Liver (tissue), 9 donors: Measurements from ENCODE around the gene CCR6. TPM values are rescaled to one million over a fixed set of nuclear protein-coding genes. Genes with fewer than 3 reads are reported as not detected.

Source experiments
- DNase-seq: peaks from one replicate; pipeline ENCODE4 v3.0.0-alpha.2; 2017; ENCODE audit warnings: low spot score
- H3K27ac ChIP-seq, 2 donors: one replicate each; pipeline ENCODE4 v1.7.0; 2013; ENCODE audit warnings: inconsistent platforms in 2 of 2, low read length in 2 of 2, control low read depth in 1 of 2, low read depth in 1 of 2, mild to moderate bottlenecking in 1 of 2
- H3K27me3 ChIP-seq, 4 donors: one replicate each; pipeline versions ENCODE4 v1.6.1 to v1.7.0; 2013; ENCODE audit warnings: low read length in 3 of 4, inconsistent platforms in 1 of 4, mild to moderate bottlenecking in 1 of 4, moderate library complexity in 1 of 4; ENCODE audit not compliant: control insufficient read depth in 4 of 4, insufficient read depth in 4 of 4
- H3K36me3 ChIP-seq, 4 donors: one replicate each; pipeline versions ENCODE4 v1.6.1 to v1.7.0; 2013; ENCODE audit warnings: low read length in 3 of 4, mild to moderate bottlenecking in 3 of 4, low read depth in 1 of 4, moderate library complexity in 1 of 4; ENCODE audit not compliant: control insufficient read depth in 4 of 4, insufficient read depth in 3 of 4
- H3K4me1 ChIP-seq, 4 donors: one replicate each; pipeline versions ENCODE4 v1.6.1 to v1.7.0; 2013; ENCODE audit warnings: low read length in 3 of 4, mild to moderate bottlenecking in 3 of 4, moderate library complexity in 1 of 4; ENCODE audit not compliant: control insufficient read depth in 4 of 4, insufficient read depth in 4 of 4
- H3K4me3 ChIP-seq, 3 donors: one replicate each; pipeline versions ENCODE4 v1.6.1 to v1.7.0; 2013; ENCODE audit warnings: low read length in 3 of 3, control low read depth in 1 of 3, low read depth in 1 of 3, mild to moderate bottlenecking in 1 of 3
- H3K9ac ChIP-seq, 2 donors: one replicate each; pipeline ENCODE4 v1.7.0; 2013; ENCODE audit warnings: low read length in 2 of 2, mild to moderate bottlenecking in 2 of 2, moderate library complexity in 2 of 2, control low read depth in 1 of 2, low read depth in 1 of 2
- H3K9me3 ChIP-seq, 4 donors: one replicate each; pipeline versions ENCODE4 v1.6.1 to v1.7.0; 2013; ENCODE audit warnings: low read length in 3 of 4; ENCODE audit not compliant: control insufficient read depth in 4 of 4
- FOXA1 ChIP-seq: IDR thresholded peaks from 2 replicates; pipeline ENCODE4 v1.6.1; 2016; ENCODE audit warnings: antibody characterized with exemption
- FOXA2 ChIP-seq: IDR thresholded peaks from 2 replicates; pipeline ENCODE4 v1.6.1; 2016; ENCODE audit warnings: antibody characterized with exemption
- GABPA ChIP-seq, 2 donors: IDR thresholded peaks in 1 of 2; conservative IDR thresholded peaks in 1 of 2; 2 replicates each; pipeline ENCODE4 v1.6.1; 2016; ENCODE audit warnings: antibody characterized with exemption in 2 of 2, mild to moderate bottlenecking in 1 of 2, moderate library complexity in 1 of 2
- HNF4A ChIP-seq, 2 donors: conservative IDR thresholded peaks; 2 replicates each; pipeline ENCODE4 v1.6.1; 2016; ENCODE audit warnings: antibody characterized with exemption in 2 of 2, mild to moderate bottlenecking in 2 of 2
- JUND ChIP-seq, 2 donors: IDR thresholded peaks; 2 replicates each; pipeline ENCODE4 v1.6.1; 2016; ENCODE audit warnings: antibody characterized with exemption in 2 of 2
- NR2F2 ChIP-seq: IDR thresholded peaks from 2 replicates; pipeline ENCODE4 v1.6.1; 2016; ENCODE audit warnings: antibody characterized with exemption
- RAD21 ChIP-seq, 2 donors: IDR thresholded peaks; 2 replicates each; pipeline ENCODE4 v1.6.1; 2016; ENCODE audit warnings: antibody characterized with exemption in 2 of 2, mild to moderate bottlenecking in 2 of 2
- RXRA ChIP-seq, 2 donors: IDR thresholded peaks; 2 replicates each; pipeline ENCODE4 v1.6.1; 2017 to 2018; ENCODE audit warnings: antibody characterized with exemption in 2 of 2, mild to moderate bottlenecking in 1 of 2
- SP1 ChIP-seq: IDR thresholded peaks from 2 replicates; pipeline ENCODE4 v1.6.1; 2018; ENCODE audit warnings: antibody characterized with exemption, mild to moderate bottlenecking
- TAF1 ChIP-seq: conservative IDR thresholded peaks from 2 replicates; pipeline ENCODE4 v1.6.1; 2016; ENCODE audit warnings: antibody characterized with exemption, mild to moderate bottlenecking
- YY1 ChIP-seq: IDR thresholded peaks from 2 replicates; pipeline ENCODE4 v1.6.1; 2016; ENCODE audit warnings: antibody characterized with exemption, mild to moderate bottlenecking
- WGBS: extraction: QIAGEN DNeasy Blood & Tissue Kit; methylation state at CpG from one replicate; pipeline ENCODE4 v1.1.7; 2013; 5-methylcytosine and 5-hydroxymethylcytosine counted together
- polyA plus RNA-seq, 2 donors: library from polyadenylated mRNA; stranded (reverse) in 1 of 2; unstranded in 1 of 2; fragments of 200-250 nt in 1 of 2; fragments of >200 nt in 1 of 2; fragmentation: Nextera tagmentation in 1 of 2; extraction: Ambion mirVana in 1 of 2; gene quantifications; one replicate each; pipeline versions ENCODE4 v1.2.1 to v1.2.3, GENCODE V29; 2013 to 2015
- total RNA-seq, 2 donors: library from RNA; depleted of rRNA; stranded (reverse); fragments of >200 nt; gene quantifications; one replicate each; pipeline ENCODE4 v1.2.3, GENCODE V29; 2014
- TF ChIP-seq, protein P1 (sequence below): fragments of 150-350 bp; IDR thresholded peaks from 2 replicates; pipeline ENCODE4 v1.5.1; 2017; ENCODE audit warnings: improper control_type of control experiment, low read depth, low read length; ENCODE audit not compliant: missing input control
- TF ChIP-seq, protein P2 (sequence below): IDR thresholded peaks from 2 replicates; pipeline ENCODE4 v1.6.1; 2016; ENCODE audit warnings: antibody characterized with exemption
- TF ChIP-seq, protein P3 (sequence below): IDR thresholded peaks from 2 replicates; pipeline ENCODE4 v1.6.1; 2016; ENCODE audit warnings: antibody characterized with exemption, mild to moderate bottlenecking
- TF ChIP-seq, protein P4 (sequence below): IDR thresholded peaks from 2 replicates; pipeline ENCODE4 v1.6.1; 2016; ENCODE audit warnings: antibody characterized with exemption
- donor health status: healthy.
- donor health status: healthy.
- donor health status: healthy.
- donor health status: healthy.
- donor health status: healthy.

CCR6 gene
- total and polyA plus RNA-seq, 4 donors: 0.02 to 8.4 TPM; not detected in 2

DNA sequence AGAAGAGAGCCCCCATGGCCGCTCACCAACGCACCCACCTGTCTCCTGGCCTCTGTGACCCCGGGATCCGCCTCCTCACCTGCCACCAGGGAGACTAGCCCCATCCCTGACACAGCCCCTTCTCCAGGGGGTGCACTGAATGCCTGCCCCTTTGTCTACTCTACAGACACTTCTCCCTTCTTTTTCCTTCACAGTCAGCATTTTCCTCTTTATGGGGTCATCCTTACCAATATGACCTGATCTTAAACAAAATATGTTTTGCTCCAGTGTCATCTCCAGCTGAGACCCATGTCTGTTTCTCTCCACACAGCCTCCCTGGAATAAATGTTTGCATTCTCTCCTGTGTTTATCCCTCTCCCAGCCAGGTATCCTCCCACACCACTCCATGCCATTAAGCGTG, 14.6 kb upstream of the CCR6 start:
- Histone ChIP-seq H3K36me3 (no peaks in the 10 kb centered on the region), H3K9ac (no peak overlapping the region), H3K9me3 (no peaks in the 10 kb centered on the region), H3K27ac (no peak overlapping the region), H3K27me3 (no peaks in the 10 kb centered on the region), H3K4me3 (no peak overlapping the region), H3K4me1 (no peaks in the 10 kb centered on the region)
- TF ChIP-seq RXRA (IDR thresholded peaks at IDR 0.05): no peak
- TF ChIP-seq, protein P1, sequence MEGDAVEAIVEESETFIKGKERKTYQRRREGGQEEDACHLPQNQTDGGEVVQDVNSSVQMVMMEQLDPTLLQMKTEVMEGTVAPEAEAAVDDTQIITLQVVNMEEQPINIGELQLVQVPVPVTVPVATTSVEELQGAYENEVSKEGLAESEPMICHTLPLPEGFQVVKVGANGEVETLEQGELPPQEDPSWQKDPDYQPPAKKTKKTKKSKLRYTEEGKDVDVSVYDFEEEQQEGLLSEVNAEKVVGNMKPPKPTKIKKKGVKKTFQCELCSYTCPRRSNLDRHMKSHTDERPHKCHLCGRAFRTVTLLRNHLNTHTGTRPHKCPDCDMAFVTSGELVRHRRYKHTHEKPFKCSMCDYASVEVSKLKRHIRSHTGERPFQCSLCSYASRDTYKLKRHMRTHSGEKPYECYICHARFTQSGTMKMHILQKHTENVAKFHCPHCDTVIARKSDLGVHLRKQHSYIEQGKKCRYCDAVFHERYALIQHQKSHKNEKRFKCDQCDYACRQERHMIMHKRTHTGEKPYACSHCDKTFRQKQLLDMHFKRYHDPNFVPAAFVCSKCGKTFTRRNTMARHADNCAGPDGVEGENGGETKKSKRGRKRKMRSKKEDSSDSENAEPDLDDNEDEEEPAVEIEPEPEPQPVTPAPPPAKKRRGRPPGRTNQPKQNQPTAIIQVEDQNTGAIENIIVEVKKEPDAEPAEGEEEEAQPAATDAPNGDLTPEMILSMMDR: no peak
- TF ChIP-seq JUND (IDR thresholded peaks at IDR 0.05): no peak
- 89% methylated on average over 5 of the region's 5 CpGs for WGBS
- no peak for DNase-seq

DNA sequence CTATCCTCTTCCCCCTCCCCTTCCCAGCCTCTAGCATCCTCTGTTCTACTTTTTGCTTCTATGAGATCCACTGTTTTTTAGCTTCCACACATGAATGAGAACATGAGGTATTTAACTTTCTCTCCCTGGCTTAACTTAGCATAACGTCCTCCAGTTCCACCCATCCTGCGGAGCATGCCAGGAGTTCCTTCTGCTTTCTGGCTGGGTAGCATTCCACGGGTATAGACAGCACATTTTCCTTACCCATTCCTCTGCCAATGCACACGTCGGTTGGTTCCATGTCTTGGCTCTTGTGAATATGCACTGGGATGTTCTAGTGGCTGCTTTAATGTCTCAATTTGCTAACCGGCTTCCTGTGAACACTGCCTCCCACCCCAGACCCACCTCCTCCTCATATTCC, 13.2 kb upstream of the CCR6 start:
- 87% methylated on average over 6 of the region's 6 CpGs for WGBS
- TF ChIP-seq, protein P1: no peak
- no peak for TF ChIP-seq SP1
- TF ChIP-seq GABPA (IDR thresholded peaks at IDR 0.05 in 1 of 2, conservative IDR thresholded peaks at IDR 0.05 in 1 of 2): no peak
- TF ChIP-seq HNF4A (conservative IDR thresholded peaks at IDR 0.05): no peak
- no peak for TF ChIP-seq RAD21 (IDR thresholded peaks at IDR 0.05)
- no peak for TF ChIP-seq TAF1
- no peak for TF ChIP-seq NR2F2
- TF ChIP-seq FOXA1: no peak
- Histone ChIP-seq H3K9ac (no peak overlapping the region), H3K4me1 (no peaks in the 10 kb centered on the region), H3K9me3 (no peaks in the 10 kb centered on the region), H3K27ac (no peak overlapping the region), H3K36me3 (no peaks in the 10 kb centered on the region), H3K4me3 (no peak overlapping the region), H3K27me3 (no peaks in the 10 kb centered on the region)
- no peak for DNase-seq

DNA sequence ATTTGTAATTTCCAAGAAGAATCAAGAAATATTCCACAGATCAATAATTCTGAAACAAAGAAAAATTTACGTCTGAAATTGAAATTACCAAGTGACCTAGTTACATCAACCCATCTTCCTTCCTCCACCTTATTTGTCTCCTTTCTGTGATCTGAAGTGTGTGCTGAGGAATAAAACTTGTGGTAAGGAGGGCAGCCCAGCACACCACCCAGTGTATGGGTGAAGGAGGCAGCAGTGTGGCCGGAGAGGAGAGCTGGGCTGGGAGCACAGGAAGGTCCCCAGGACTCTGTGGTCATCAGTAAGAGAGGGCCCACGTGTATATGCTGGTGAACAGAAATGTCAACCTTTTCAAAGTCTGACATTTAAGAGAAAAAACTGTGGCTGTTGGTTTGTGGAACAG, 11.3 kb upstream of the CCR6 start:
- Histone ChIP-seq H3K36me3 (no peaks in the 10 kb centered on the region), H3K4me1 (no peaks in the 10 kb centered on the region), H3K9me3 (no peaks in the 10 kb centered on the region), H3K27me3 (no peaks in the 10 kb centered on the region), H3K4me3 (no peak overlapping the region), H3K27ac (no peak overlapping the region), H3K9ac (no peak overlapping the region)
- 79% methylated on average over 3 of the region's 3 CpGs for WGBS
- no peak for DNase-seq
- no peak for TF ChIP-seq RXRA (IDR thresholded peaks at IDR 0.05)
- TF ChIP-seq, protein P2, sequence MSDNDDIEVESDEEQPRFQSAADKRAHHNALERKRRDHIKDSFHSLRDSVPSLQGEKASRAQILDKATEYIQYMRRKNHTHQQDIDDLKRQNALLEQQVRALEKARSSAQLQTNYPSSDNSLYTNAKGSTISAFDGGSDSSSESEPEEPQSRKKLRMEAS: no peak
- no peak for TF ChIP-seq FOXA2
- no peak for TF ChIP-seq GABPA (IDR thresholded peaks at IDR 0.05 in 1 of 2, conservative IDR thresholded peaks at IDR 0.05 in 1 of 2)
- no peak for TF ChIP-seq YY1
- TF ChIP-seq, protein P1: no peak
- TF ChIP-seq, protein P3, sequence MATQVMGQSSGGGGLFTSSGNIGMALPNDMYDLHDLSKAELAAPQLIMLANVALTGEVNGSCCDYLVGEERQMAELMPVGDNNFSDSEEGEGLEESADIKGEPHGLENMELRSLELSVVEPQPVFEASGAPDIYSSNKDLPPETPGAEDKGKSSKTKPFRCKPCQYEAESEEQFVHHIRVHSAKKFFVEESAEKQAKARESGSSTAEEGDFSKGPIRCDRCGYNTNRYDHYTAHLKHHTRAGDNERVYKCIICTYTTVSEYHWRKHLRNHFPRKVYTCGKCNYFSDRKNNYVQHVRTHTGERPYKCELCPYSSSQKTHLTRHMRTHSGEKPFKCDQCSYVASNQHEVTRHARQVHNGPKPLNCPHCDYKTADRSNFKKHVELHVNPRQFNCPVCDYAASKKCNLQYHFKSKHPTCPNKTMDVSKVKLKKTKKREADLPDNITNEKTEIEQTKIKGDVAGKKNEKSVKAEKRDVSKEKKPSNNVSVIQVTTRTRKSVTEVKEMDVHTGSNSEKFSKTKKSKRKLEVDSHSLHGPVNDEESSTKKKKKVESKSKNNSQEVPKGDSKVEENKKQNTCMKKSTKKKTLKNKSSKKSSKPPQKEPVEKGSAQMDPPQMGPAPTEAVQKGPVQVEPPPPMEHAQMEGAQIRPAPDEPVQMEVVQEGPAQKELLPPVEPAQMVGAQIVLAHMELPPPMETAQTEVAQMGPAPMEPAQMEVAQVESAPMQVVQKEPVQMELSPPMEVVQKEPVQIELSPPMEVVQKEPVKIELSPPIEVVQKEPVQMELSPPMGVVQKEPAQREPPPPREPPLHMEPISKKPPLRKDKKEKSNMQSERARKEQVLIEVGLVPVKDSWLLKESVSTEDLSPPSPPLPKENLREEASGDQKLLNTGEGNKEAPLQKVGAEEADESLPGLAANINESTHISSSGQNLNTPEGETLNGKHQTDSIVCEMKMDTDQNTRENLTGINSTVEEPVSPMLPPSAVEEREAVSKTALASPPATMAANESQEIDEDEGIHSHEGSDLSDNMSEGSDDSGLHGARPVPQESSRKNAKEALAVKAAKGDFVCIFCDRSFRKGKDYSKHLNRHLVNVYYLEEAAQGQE: no peak
- no peak for TF ChIP-seq SP1
- TF ChIP-seq JUND (IDR thresholded peaks at IDR 0.05): no peak
- TF ChIP-seq, protein P4, sequence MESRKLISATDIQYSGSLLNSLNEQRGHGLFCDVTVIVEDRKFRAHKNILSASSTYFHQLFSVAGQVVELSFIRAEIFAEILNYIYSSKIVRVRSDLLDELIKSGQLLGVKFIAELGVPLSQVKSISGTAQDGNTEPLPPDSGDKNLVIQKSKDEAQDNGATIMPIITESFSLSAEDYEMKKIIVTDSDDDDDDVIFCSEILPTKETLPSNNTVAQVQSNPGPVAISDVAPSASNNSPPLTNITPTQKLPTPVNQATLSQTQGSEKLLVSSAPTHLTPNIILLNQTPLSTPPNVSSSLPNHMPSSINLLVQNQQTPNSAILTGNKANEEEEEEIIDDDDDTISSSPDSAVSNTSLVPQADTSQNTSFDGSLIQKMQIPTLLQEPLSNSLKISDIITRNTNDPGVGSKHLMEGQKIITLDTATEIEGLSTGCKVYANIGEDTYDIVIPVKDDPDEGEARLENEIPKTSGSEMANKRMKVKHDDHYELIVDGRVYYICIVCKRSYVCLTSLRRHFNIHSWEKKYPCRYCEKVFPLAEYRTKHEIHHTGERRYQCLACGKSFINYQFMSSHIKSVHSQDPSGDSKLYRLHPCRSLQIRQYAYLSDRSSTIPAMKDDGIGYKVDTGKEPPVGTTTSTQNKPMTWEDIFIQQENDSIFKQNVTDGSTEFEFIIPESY: no peak
- TF ChIP-seq RAD21 (IDR thresholded peaks at IDR 0.05): no peak
